GM12878 (cell line): ENCODE results near the gene CARD19. TPM values are rescaled to one million over a fixed set of nuclear protein-coding genes. Genes with fewer than 3 reads are reported as not detected.

Source experiments
- ATAC-seq: fragments of 200-7000 bp; cut with Tn5 transposase; 3 replicates; pipeline ENCODE4 v1.9.1; 2020; ENCODE audit warnings: mild to moderate bottlenecking, moderate library complexity
- BruUV-seq: library from RNA; stranded (reverse); fragments of 400-500 nt; replicated peaks from 2 replicates; lab custom pipeline; 2021; lab: Mats Ljungman, UMichigan
- CTCF ChIA-PET: fragments of 300-600 bp; sonication (Branson Sonifier 250); formaldehyde crosslinking; extraction: SDS; loops from one replicate; lab custom pipeline; 2021; ENCODE audit warnings: inconsistent platforms; lab: Yijun Ruan, JAX
- POLR2A ChIA-PET: fragments of 350-600 bp; formaldehyde crosslinking; extraction: SDS; loops from one replicate; lab custom pipeline; 2021; ENCODE audit warnings: inconsistent platforms; lab: Charles Lee
- RAD21 ChIA-PET: fragments of 300-600 bp; sonication (Branson Sonifier 250); formaldehyde crosslinking; loops from one replicate; lab custom pipeline; 2023; ENCODE audit warnings: antibody characterized with exemption; ENCODE audit not compliant: unreplicated experiment; lab: Charles Lee
- SMC1A ChIA-PET: fragments of 300-600 bp; sonication (Branson Sonifier 250); formaldehyde crosslinking; loops from one replicate; lab custom pipeline; 2023; ENCODE audit not compliant: unreplicated experiment, uncharacterized antibody; lab: Charles Lee
- DNase-seq: peaks from one replicate; pipeline ENCODE4 v3.0.0-alpha.2; 2011; ENCODE audit warnings: low read depth, low spot score
- FAIRE-seq: peaks from 3 replicates; lab custom pipeline; 2011; peaks lifted over from hg19 to GRCh38; lab: Jason Lieb, UNC
- H2AFZ ChIP-seq: 2 replicates; pipeline ENCODE4 v1.6.0; 2011; ENCODE audit warnings: low read depth, low read length, control low read depth; ENCODE audit not compliant: control insufficient read depth
- H3K27ac ChIP-seq: 2 replicates; pipeline ENCODE4 v1.5.1; 2011; ENCODE audit warnings: control low read depth; ENCODE audit not compliant: control insufficient read depth, insufficient read depth
- H3K27me3 ChIP-seq, 2 experiments: replicated peaks in 1 of 2; 2 replicates each; pipeline versions ENCODE4 v1.6.0 to v1.6.1; 2011; ENCODE audit warnings: low read length in 1 of 2; ENCODE audit not compliant: control insufficient read depth in 2 of 2, insufficient read depth in 2 of 2
- H3K36me3 ChIP-seq, 2 experiments: 2 replicates each; pipeline ENCODE4 v1.5.1; 2011; ENCODE audit warnings: low read length in 1 of 2; ENCODE audit not compliant: control insufficient read depth in 2 of 2, insufficient read depth in 2 of 2
- H3K4me1 ChIP-seq: 2 replicates; pipeline ENCODE4 v1.6.1; 2011; ENCODE audit warnings: mild to moderate bottlenecking, low read length, moderate library complexity, mixed read lengths; ENCODE audit not compliant: control insufficient read depth, insufficient read depth
- H3K4me2 ChIP-seq: 2 replicates; pipeline ENCODE4 v1.6.0; 2011; ENCODE audit warnings: control low read depth; ENCODE audit not compliant: control insufficient read depth, insufficient read depth
- H3K4me3 ChIP-seq: fragments of 200-600 bp; sonication (generic); 2 replicates; pipeline ENCODE4 v1.5.1; 2016
- H3K79me2 ChIP-seq: 2 replicates; pipeline ENCODE4 v1.6.0; 2011; ENCODE audit warnings: low read length; ENCODE audit not compliant: control insufficient read depth, insufficient read depth
- H3K9ac ChIP-seq: 2 replicates; pipeline ENCODE4 v1.8.0; 2011; ENCODE audit warnings: low read length, control low read depth, mixed read lengths; ENCODE audit not compliant: control insufficient read depth, insufficient read depth
- H3K9me3 ChIP-seq: replicated peaks from 3 replicates; pipeline ENCODE4 v1.5.1; 2011; ENCODE audit warnings: mild to moderate bottlenecking, low read length; ENCODE audit not compliant: control insufficient read depth, insufficient read depth
- H4K20me1 ChIP-seq: 2 replicates; pipeline ENCODE4 v1.6.0; 2011; ENCODE audit not compliant: control insufficient read depth, insufficient read depth
- CHD1 ChIP-seq: IDR thresholded peaks from 2 replicates; pipeline ENCODE4 v1.6.1; 2012; ENCODE audit warnings: low read depth, low read length, improper control_type of control experiment
- EP300 ChIP-seq, 2 experiments: fragments of 150-350 bp in 1 of 2; IDR thresholded peaks; 2 replicates each; pipeline ENCODE4 v1.6.1; 2011 to 2012; ENCODE audit warnings: low read depth in 2 of 2, low read length in 2 of 2, borderline replicate concordance in 1 of 2, improper control_type of control experiment in 1 of 2, inconsistent platforms in 1 of 2; ENCODE audit not compliant: control insufficient read depth in 1 of 2
- MEF2B ChIP-seq: fragments of 450-650 bp; IDR thresholded peaks from 2 replicates; pipeline ENCODE4 v1.6.1; 2018; ENCODE audit warnings: mild to moderate bottlenecking, moderate library complexity; ENCODE audit not compliant: partially characterized antibody, poor library complexity, severe bottlenecking
- SIN3A ChIP-seq: IDR thresholded peaks from 2 replicates; pipeline ENCODE4 v1.6.1; 2012; ENCODE audit warnings: low read depth, low read length, improper control_type of control experiment
- WGBS: methylation state at CpG from one replicate; pipeline ENCODE4 v1.1.6; 2016; ENCODE audit warnings: low lambda C conversion rate; ENCODE audit not compliant: insufficient replicate concordance, insufficient coverage; ENCODE audit errors: missing lambda C conversion rate; 5-methylcytosine and 5-hydroxymethylcytosine counted together
- in situ Hi-C: fragments of 300-500 bp; cut with MboI; formaldehyde crosslinking; loops from 9 replicates; pipeline ENCODE4 v1.14.3; 2018; ENCODE audit warnings: mixed read lengths
- intact Hi-C: fragments of 100-400 bp; cut with micrococcal nuclease; formaldehyde crosslinking; loops from one replicate; pipeline ENCODE4 v1.14.2; 2022; ENCODE audit not compliant: unreplicated experiment
- polyA plus RNA-seq, 11 experiments: library from polyadenylated mRNA; depleted of rRNA in 4 of 11; unstranded in 6 of 11; stranded (reverse) in 5 of 11; fragments of >200 nt; fragmentation: Nextera tagmentation in 4 of 11; fragmentation: Illumina TruSeq in 1 of 11; extraction: Ambion mirVana in 4 of 11; extraction: Trizol in 1 of 11; gene quantifications; 1 replicate in 1 of 11; 2 replicates in 10 of 11; pipeline versions ENCODE4 v1.2.1 to v1.2.3, GENCODE V29; 2011 to 2016; ENCODE audit warnings: inconsistent platforms in 2 of 11, missing spikeins in 2 of 11, low read depth in 1 of 11
- total RNA-seq, 4 experiments: library from RNA; depleted of rRNA in 3 of 4; stranded (reverse); fragments of >200 nt in 3 of 4; fragmentation: Illumina TruSeq in 1 of 4; extraction: Trizol in 1 of 4; gene quantifications; 2 replicates each; pipeline versions ENCODE4 v1.2.1 to v1.2.3, GENCODE V29; 2013 to 2021
- TF ChIP-seq, protein P1 (sequence below): fragments of 150-350 bp; IDR thresholded peaks from 2 replicates; pipeline ENCODE4 v1.6.1; 2016; ENCODE audit warnings: low read depth, low read length
- TF ChIP-seq, protein P2 (sequence below): IDR thresholded peaks from 2 replicates; pipeline ENCODE4 v1.6.1; 2011; ENCODE audit warnings: low read depth, low read length, improper control_type of control experiment, borderline replicate concordance

CARD19 gene
- total and polyA plus RNA-seq, 10 of the 15 experiments (the other 5 are each of a cell fraction or from before 2014, with no cell fraction given): 0.61 to 41.6 (median 19.9) TPM

DNA sequence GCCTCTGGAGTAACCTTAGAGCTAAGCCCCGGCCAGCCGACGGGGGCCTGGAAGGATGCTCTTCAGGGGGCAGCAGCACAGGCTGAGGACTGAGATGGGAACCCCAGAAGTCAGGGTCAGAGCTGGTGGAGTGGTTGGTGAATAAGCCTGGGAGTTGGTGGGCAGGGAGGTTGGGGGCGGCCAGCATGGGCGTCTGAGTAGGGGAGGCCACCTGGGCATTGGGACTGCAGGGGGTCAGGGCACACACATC is 23.6 kb downstream of the CARD19 start:
- H3K4me3 ChIP-seq: no peak overlapping the region
- FAIRE-seq (no peak), ATAC-seq (no peak), DNase-seq (no peak)
- H3K4me2 ChIP-seq: peak overlapping the region; percentile 10; the same call in 1 of the 2 replicates
- peaks cover 12% of the 10 kb centered on the region for H3K4me1 ChIP-seq
- WGBS: 61% methylated on average over 5 of the region's 5 CpGs
- SMC1A ChIA-PET: interaction anchor here (1.4 to 2.7 kb wide), 3 partner anchors 11 to 116 kb away, joined by 4 to 12 read pairs (median 6); no protein-coding TSS in a partner anchor
- BruUV-seq: no TSS peak
- H2AFZ ChIP-seq: peak overlapping the region; percentile 40; the same call in 1 of the 2 replicates
- no peaks in the 10 kb centered on the region for H3K79me2 ChIP-seq
- H3K36me3 ChIP-seq: peaks cover 0 to 8% of the 10 kb centered on the region in 2 experiments; a peak in 2 of 4 replicates
- H3K27ac ChIP-seq: no peak overlapping the region; the same call in 1 of the 2 replicates
- intact Hi-C loops (no loop called here), in situ Hi-C loops (no loop called here)
- CTCF ChIA-PET: interaction anchor here (0.9 to 2.8 kb wide), 7 partner anchors 11 to 402 kb away, joined by 3 to 35 read pairs (median 4); no protein-coding TSS in a partner anchor
- no peaks in the 10 kb centered on the region for H3K9me3 ChIP-seq
- no peak overlapping the region for H3K9ac ChIP-seq
- POLR2A ChIA-PET: interaction anchor here (1.1 to 1.5 kb wide), 2 partner anchors 12 to 14 kb away, joined by 3 read pairs; partner anchors contain the start of gene NINJ1
- no peaks in the 10 kb centered on the region for H4K20me1 ChIP-seq
- TF ChIP-seq, protein P1, sequence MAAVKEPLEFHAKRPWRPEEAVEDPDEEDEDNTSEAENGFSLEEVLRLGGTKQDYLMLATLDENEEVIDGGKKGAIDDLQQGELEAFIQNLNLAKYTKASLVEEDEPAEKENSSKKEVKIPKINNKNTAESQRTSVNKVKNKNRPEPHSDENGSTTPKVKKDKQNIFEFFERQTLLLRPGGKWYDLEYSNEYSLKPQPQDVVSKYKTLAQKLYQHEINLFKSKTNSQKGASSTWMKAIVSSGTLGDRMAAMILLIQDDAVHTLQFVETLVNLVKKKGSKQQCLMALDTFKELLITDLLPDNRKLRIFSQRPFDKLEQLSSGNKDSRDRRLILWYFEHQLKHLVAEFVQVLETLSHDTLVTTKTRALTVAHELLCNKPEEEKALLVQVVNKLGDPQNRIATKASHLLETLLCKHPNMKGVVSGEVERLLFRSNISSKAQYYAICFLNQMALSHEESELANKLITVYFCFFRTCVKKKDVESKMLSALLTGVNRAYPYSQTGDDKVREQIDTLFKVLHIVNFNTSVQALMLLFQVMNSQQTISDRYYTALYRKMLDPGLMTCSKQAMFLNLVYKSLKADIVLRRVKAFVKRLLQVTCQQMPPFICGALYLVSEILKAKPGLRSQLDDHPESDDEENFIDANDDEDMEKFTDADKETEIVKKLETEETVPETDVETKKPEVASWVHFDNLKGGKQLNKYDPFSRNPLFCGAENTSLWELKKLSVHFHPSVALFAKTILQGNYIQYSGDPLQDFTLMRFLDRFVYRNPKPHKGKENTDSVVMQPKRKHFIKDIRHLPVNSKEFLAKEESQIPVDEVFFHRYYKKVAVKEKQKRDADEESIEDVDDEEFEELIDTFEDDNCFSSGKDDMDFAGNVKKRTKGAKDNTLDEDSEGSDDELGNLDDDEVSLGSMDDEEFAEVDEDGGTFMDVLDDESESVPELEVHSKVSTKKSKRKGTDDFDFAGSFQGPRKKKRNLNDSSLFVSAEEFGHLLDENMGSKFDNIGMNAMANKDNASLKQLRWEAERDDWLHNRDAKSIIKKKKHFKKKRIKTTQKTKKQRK: no peak
- TF ChIP-seq CHD1 (no peak), EP300 (IDR thresholded peaks at IDR 0.05; ENCODE audit: borderline replicate concordance in 1 of 2, control insufficient read depth in 1 of 2, low read depth in 2 of 2, low read length in 2 of 2) (no peak), MEF2B (no peak), SIN3A (no peak)
- TF ChIP-seq, protein P2, sequence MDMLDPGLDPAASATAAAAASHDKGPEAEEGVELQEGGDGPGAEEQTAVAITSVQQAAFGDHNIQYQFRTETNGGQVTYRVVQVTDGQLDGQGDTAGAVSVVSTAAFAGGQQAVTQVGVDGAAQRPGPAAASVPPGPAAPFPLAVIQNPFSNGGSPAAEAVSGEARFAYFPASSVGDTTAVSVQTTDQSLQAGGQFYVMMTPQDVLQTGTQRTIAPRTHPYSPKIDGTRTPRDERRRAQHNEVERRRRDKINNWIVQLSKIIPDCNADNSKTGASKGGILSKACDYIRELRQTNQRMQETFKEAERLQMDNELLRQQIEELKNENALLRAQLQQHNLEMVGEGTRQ: no peak
- RAD21 ChIA-PET: interaction anchor here (0.8 to 1.8 kb wide), 3 partner anchors 10 to 183 kb away, joined by 3 to 7 read pairs (median 4); no protein-coding TSS in a partner anchor
- H3K27me3 ChIP-seq: no peaks in the 10 kb centered on the region
